ENCODE data around the gene SLC25A36.
"Not testable (repeated sequence)": the region's sequence is repeated elsewhere in the genome, so short reads cannot be mapped to it uniquely, and the experiment has no call there.

The SLC25A36 gene

GRCh38 chr3:141000686-141001085, 59.0 kb downstream of the SLC25A36 start:
- Histone ChIP-seq H3K27me3 (no peaks in the 10 kb centered on the region), H3K27ac (no peak overlapping the region), H3K4me3 (no peak overlapping the region), H3K4me1 (no peaks in the 10 kb centered on the region), H3K36me3 (no peaks in the 10 kb centered on the region), H3K9ac (no peak overlapping the region), H3K4me2 (no peak overlapping the region), H3K9me3 (replicated peaks in 1 of 11) (peaks cover 0 to 7% (median 5%) of the 10 kb centered on the region in 11 experiments; a peak in 7 of 22 replicates), H4K20me1 (no peaks in the 10 kb centered on the region)
- no peak for TF ChIP-seq Cebpa-rat (IDR thresholded peaks at IDR 0.05)

- no peak for TF ChIP-seq Cebpa-rat (IDR thresholded peaks at IDR 0.05)
- no peaks in the 10 kb centered on the region for H3K27me3 ChIP-seq
- no peak overlapping the region for H3K4me3 ChIP-seq
- no peaks in the 10 kb centered on the region for H4K20me1 ChIP-seq
- H3K9ac ChIP-seq = no peak overlapping the region
- H3K4me2 ChIP-seq = no peak overlapping the region
- no peaks in the 10 kb centered on the region for H3K9me3 ChIP-seq (replicated peaks in 1 of 11)
- H3K27ac ChIP-seq = no peak overlapping the region
- no peaks in the 10 kb centered on the region for H3K36me3 ChIP-seq
- H3K4me1 ChIP-seq = no peaks in the 10 kb centered on the region
Measured at GRCh38 chr3:141006344-141006743, 64.7 kb downstream of the SLC25A36 start.

- H3K4me2 ChIP-seq = no peak overlapping the region
- H3K27ac ChIP-seq = no peak overlapping the region
- no peaks in the 10 kb centered on the region for H4K20me1 ChIP-seq
- H3K4me1 ChIP-seq = no peaks in the 10 kb centered on the region
- H3K36me3 ChIP-seq = no peaks in the 10 kb centered on the region
- H3K9ac ChIP-seq = no peak overlapping the region
- H3K4me3 ChIP-seq = no peak overlapping the region
- no peaks in the 10 kb centered on the region for H3K27me3 ChIP-seq
- no peaks in the 10 kb centered on the region for H3K9me3 ChIP-seq (replicated peaks in 1 of 11)
- TF ChIP-seq Cebpa-rat (IDR thresholded peaks at IDR 0.05) = no peak
Measured at GRCh38 chr3:141009496-141009895, 67.9 kb downstream of the SLC25A36 start.

DNA sequence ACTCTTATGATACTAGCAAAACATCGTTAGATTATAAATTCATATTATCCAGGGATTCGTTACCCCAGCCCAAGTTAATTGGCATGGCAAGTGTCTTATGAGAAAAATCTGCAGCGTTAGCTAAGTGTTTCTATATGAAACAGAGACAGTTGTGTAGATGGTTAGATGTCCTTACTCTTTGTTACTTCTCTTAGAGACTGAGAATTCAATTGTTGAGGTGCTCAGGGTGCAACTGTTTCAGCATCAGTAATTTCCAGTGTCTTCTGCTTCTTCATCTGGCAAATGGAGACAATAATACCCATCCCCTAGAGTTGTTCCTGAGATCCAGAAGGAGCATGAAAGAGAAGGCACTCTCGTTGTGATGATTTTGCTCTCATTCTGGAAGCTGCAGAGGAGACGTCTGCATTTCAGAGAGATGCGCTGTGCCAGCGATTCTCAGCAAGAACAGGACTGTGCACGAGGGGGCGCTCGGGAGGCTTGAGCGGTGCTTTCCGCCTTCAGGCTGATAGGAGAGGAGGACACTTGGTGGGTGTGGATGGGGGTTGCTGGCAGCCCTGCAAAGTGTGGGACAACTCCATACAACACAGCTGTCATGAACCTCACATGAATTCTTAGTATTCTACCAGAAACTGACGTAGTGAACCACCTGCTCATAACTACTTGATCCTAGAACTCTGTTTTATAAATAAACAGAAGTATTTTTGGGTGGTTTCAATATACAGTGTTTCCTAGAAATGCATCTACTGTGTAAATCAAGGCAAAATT, 69.8 kb downstream of the SLC25A36 start:
- H3K9ac ChIP-seq = no peak overlapping the region
- H3K4me3 ChIP-seq = no peak overlapping the region
- H3K4me2 ChIP-seq = no peak overlapping the region
- H3K27me3 ChIP-seq = no peaks in the 10 kb centered on the region
- H3K36me3 ChIP-seq = no peaks in the 10 kb centered on the region
- no peaks in the 10 kb centered on the region for H3K4me1 ChIP-seq
- no peaks in the 10 kb centered on the region for H4K20me1 ChIP-seq
- no peak overlapping the region for H3K27ac ChIP-seq
- no peak for TF ChIP-seq Cebpa-rat (IDR thresholded peaks at IDR 0.05)
- H3K9me3 ChIP-seq (replicated peaks in 1 of 11) = no peaks in the 10 kb centered on the region; a peak in 1 of 22 replicates

DNA sequence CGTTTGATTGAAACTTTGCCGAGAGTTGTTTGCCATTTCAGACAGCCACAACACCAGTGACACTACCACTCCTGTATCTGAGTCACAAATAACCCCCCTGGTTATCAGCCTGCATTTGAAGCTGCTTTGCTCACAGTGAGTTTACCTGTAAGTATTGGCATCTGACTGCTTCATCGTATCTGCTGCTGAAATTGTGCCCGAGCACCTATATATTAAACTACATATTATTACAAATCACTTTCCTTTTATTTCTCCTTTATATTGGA, 70.3 kb downstream of the SLC25A36 start:
- Histone ChIP-seq H3K4me2 (no peak overlapping the region), H3K36me3 (no peaks in the 10 kb centered on the region), H3K4me3 (no peak overlapping the region), H3K27ac (no peak overlapping the region), H3K9me3 (replicated peaks in 1 of 11) (peaks cover 0 to 3% (median under 1%) of the 10 kb centered on the region in 11 experiments; a peak in 7 of 22 replicates), H3K9ac (no peak overlapping the region), H3K27me3 (no peaks in the 10 kb centered on the region), H3K4me1 (no peaks in the 10 kb centered on the region), H4K20me1 (no peaks in the 10 kb centered on the region)
- TF ChIP-seq Cebpa-rat (IDR thresholded peaks at IDR 0.05) = no peak

DNA sequence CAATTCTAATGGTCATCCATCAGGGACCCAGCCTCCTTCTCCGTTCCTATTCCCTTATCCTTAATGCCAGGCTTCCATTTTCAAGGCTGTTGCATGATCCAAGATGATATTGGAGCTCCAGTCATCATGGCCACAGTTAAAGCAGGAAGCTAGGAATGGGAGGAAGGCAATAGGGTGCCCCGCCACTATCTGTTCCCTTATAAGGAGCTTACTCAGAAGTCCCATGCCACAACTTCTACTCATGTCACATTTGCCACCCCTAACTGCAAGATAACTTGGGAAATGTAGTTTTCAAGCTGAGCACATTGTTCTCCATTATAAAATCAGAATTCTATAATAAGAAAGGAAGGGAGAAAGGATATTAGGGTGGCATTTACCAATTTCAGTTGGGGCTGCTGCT, 70.9 kb downstream of the SLC25A36 start:
- H4K20me1 ChIP-seq = no peaks in the 10 kb centered on the region
- H3K4me1 ChIP-seq = no peaks in the 10 kb centered on the region; a peak in 1 of 20 replicates
- H3K9ac ChIP-seq = no peak overlapping the region
- TF ChIP-seq Cebpa-rat (IDR thresholded peaks at IDR 0.05) = no peak
- H3K4me2 ChIP-seq = no peak overlapping the region
- H3K36me3 ChIP-seq = no peaks in the 10 kb centered on the region
- H3K9me3 ChIP-seq (replicated peaks in 1 of 11) = peaks cover 0 to 9% (median 7%) of the 10 kb centered on the region in 11 experiments; a peak in 9 of 22 replicates
- H3K27me3 ChIP-seq = no peaks in the 10 kb centered on the region
- no peak overlapping the region for H3K27ac ChIP-seq
- H3K4me3 ChIP-seq = no peak overlapping the region

- H3K4me3 ChIP-seq = no peak overlapping the region
- no peaks in the 10 kb centered on the region for H4K20me1 ChIP-seq
- no peak for TF ChIP-seq Cebpa-rat (IDR thresholded peaks at IDR 0.05)
- no peak overlapping the region for H3K27ac ChIP-seq
- peaks cover 0 to 12% (median 6%) of the 10 kb centered on the region in 10 experiments; a peak in 16 of 20 replicates for H3K4me1 ChIP-seq
- no peaks in the 10 kb centered on the region for H3K36me3 ChIP-seq
- no peak overlapping the region for H3K9ac ChIP-seq
- no peak overlapping the region for H3K4me2 ChIP-seq
- peaks cover 0 to 17% (median 7%) of the 10 kb centered on the region in 11 experiments; a peak in 10 of 22 replicates for H3K9me3 ChIP-seq (replicated peaks in 1 of 11)
- H3K27me3 ChIP-seq = no peaks in the 10 kb centered on the region
Measured at GRCh38 chr3:141015481-141015880, 73.8 kb downstream of the SLC25A36 start.

DNA sequence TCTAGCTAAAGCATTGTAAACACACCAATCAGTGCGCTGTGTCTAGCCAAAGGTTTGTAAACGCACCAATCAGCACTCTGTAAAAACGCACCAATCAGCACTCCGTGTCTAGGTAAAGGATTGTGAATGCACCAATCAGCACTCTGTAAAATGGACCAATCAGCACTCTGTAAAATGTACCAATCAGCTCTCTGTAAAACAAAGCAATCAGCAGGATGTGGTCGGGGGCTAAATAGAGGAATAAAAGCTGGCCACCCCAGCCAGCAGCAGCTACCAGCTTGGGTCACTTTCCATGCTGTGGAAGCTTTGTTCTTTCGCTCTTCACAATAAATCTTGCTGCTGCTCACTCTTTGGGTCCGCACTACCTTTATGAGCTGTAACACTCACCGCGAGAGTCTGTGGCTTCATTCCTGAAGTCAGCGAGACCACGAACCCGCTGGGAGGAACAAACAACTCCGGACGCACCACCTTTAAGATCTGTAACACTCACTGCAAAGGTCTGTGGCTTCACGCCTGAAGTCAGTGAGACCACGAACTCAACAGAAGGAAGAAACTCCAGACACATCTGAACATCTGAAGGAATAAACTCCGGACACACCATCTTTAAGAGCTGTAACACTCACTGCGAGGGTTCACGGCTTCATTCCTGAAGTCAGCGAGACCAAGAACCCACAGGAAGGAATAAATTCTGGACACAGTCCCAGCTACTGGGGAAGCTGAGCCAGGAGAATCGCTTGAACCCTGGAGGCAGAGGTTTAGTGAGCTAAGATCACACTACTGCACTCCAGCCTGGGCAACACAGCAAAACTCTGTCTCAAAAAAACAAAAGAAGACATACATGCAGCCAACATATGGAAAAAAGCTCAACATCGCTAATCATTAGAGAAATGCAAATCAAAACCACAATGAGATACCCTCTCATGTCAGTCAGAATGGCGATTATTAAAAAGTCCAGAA, 76.0 kb downstream of the SLC25A36 start:
- not testable (repeated sequence) for H3K27me3 ChIP-seq, H3K27ac ChIP-seq, H3K36me3 ChIP-seq, H4K20me1 ChIP-seq, H3K4me3 ChIP-seq, H3K4me2 ChIP-seq, H3K9ac ChIP-seq
- Histone ChIP-seq H3K9me3 (replicated peaks in 1 of 11) (peaks cover 0 to 17% (median 7%) of the 10 kb centered on the region in 11 experiments; a peak in 10 of 22 replicates), H3K4me1 (peaks cover 0 to 19% (median 10%) of the 10 kb centered on the region in 10 experiments; a peak in 16 of 20 replicates)

- Histone ChIP-seq H3K9me3 (replicated peaks in 1 of 11) (peaks cover 0 to 17% (median 7%) of the 10 kb centered on the region in 11 experiments; a peak in 10 of 22 replicates), H3K9ac (no peak overlapping the region), H3K27ac (no peak overlapping the region; a peak in 1 of 22 replicates), H3K36me3 (no peaks in the 10 kb centered on the region), H4K20me1 (no peaks in the 10 kb centered on the region), H3K4me1 (peaks cover 0 to 19% (median 10%) of the 10 kb centered on the region in 10 experiments; a peak in 16 of 20 replicates), H3K4me2 (no peak overlapping the region), H3K4me3 (no peak overlapping the region), H3K27me3 (no peaks in the 10 kb centered on the region)
- TF ChIP-seq Cebpa-rat (IDR thresholded peaks at IDR 0.05) = no peak
Measured at GRCh38 chr3:141019244-141019643, 77.6 kb downstream of the SLC25A36 start.

All from BLaER1 treated with 17β-estradiol and CSF1 and Interleukin-3, amounts not matched to agents 10 nM and 100 nM (cell line).